Astrocyte of the spinal cord (primary cell): ENCODE measurements around the gene ACE.

ENCODE experiments used
- DNase-seq: peaks from one replicate; pipeline ENCODE4 v3.0.0; 2011; ENCODE audit warnings: low read depth, low spot score
- H3K4me3 ChIP-seq: 2 replicates; pipeline ENCODE4 v1.5.1; 2011; ENCODE audit warnings: low read depth, mild to moderate bottlenecking, low read length, moderate library complexity
- CTCF ChIP-seq: IDR thresholded peaks from 2 replicates; pipeline ENCODE4 v1.5.1; 2012; ENCODE audit warnings: low read depth, mild to moderate bottlenecking, low read length, inconsistent platforms
- in situ Hi-C: cut with HindIII; loops from 2 replicates; pipeline ENCODE4 v1.10.0; 2017; ENCODE audit warnings: low sequenced_read_pairs

The ACE gene

GRCh38 chr17:63544467-63545301, 67.8 kb downstream of the ACE start:
- no peak overlapping the region for H3K4me3 ChIP-seq
- no peak for TF ChIP-seq CTCF
- DNase-seq, result no peak
- in situ Hi-C loops, result no loop called here

DNA sequence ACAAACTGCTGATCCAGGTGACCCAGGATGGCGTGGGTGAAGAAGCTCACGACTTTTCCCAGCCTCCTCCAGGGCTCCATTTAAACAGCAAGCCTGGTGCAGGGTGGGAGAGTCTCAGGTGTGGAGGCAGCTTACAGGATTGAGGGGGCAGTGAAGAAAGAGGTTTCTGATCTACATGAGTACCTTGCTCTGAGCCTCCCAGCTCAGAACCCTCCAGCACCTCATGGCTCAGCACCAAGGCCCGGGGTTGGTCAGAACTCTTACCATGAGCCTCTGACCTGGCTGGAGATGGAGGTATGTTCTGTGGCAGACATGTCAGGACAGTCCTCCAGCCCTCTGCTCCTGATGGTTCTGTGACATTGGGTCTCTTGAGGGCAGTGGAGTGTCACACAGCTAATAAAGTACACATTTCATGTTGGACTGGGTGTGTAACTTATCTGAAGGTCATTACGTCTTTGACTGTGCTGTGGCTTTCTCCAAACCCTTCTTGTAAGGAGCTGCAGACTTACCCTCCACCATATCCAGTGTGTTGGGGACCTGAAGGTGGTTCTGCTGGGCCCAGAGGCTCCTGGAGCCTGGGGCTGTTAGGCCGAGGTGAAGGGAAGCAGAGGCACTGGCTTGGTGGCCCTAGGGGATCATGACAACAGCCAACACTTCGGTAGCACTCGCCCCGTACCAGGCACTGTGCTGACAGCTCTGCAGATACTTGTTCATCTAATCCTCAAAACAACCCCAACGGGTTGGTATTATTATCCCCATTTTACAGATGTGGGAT, 69.6 kb downstream of the ACE start:
- DNase-seq, result no peak
- in situ Hi-C loops, result no loop called here

GRCh38 chr17:63547083-63547523, 70.2 kb downstream of the ACE start:
- in situ Hi-C loops, result no loop called here
- H3K4me3 ChIP-seq, result no peak overlapping the region
- no peak for DNase-seq
- TF ChIP-seq CTCF, result no peak

More for the DNA sequence above, 69.6 kb downstream of the ACE start:
- no peak overlapping the region for H3K4me3 ChIP-seq
- TF ChIP-seq CTCF, result no peak
